ENCODE measurements around the gene TBX1.

DNA sequence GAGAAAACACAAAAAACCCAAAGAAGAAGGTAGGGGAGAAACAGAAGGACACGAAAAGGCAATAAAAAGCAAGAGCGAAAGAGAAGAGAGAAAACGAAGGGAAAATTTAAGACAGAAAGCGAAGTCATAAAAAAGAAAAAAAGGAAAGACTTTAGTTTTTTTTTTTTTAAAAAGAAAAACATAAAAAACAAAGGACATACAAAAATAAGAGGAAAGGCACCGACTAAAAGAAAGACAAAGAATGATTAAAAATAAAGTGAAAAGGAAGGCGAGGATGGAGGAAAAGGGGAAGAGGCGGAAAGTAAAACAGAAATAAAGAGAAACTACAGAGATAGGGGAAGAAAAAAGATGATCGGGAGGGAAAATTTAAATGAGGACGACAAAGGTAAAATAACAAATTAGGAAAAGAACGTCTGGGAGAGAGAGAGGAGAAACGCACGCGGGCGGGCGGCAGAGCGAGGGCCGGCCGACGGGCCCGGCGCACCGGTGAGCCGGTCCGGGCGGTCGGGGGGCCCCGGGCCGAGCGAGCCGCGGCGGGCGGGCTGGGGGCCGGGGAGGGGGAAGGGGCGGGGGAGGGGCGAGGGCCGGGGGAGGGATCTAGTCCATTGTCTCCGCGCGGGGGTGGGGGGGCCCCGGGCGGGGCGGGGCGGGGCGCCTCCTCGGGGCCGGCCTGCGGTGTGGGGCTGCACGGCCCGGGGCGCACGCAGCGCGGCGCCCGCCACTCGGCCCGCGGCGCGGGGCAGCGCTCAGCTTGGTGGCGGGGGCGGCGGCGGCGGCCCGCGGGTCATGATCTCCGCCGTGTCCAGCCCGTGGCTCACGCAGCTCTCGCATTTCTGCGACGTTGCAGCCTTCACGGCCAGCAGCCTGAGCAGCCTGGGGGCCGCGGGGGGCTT lies at the start of gene TBX1:
- TF ChIP-seq POLR2AphosphoS5 (IDR thresholded peaks at IDR 0.05) = no peak
- TF ChIP-seq, protein P1, sequence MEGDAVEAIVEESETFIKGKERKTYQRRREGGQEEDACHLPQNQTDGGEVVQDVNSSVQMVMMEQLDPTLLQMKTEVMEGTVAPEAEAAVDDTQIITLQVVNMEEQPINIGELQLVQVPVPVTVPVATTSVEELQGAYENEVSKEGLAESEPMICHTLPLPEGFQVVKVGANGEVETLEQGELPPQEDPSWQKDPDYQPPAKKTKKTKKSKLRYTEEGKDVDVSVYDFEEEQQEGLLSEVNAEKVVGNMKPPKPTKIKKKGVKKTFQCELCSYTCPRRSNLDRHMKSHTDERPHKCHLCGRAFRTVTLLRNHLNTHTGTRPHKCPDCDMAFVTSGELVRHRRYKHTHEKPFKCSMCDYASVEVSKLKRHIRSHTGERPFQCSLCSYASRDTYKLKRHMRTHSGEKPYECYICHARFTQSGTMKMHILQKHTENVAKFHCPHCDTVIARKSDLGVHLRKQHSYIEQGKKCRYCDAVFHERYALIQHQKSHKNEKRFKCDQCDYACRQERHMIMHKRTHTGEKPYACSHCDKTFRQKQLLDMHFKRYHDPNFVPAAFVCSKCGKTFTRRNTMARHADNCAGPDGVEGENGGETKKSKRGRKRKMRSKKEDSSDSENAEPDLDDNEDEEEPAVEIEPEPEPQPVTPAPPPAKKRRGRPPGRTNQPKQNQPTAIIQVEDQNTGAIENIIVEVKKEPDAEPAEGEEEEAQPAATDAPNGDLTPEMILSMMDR (IDR thresholded peaks at IDR 0.05; ENCODE audit: poor library complexity, severe bottlenecking) = no peak
- TF ChIP-seq TAF1 (IDR thresholded peaks at IDR 0.05; ENCODE audit: low read depth) = no peak
- peak; percentile 4 for TF ChIP-seq EZH2 (IDR thresholded peaks at IDR 0.05; ENCODE audit: borderline replicate concordance, insufficient read depth, low read length, poor library complexity, severe bottlenecking)
- TF ChIP-seq MXI1 (conservative IDR thresholded peaks at IDR 0.05; ENCODE audit: poor library complexity, severe bottlenecking) = no peak
- no peak for TF ChIP-seq RAD21 (conservative IDR thresholded peaks at IDR 0.05)
- TF ChIP-seq, protein P2, sequence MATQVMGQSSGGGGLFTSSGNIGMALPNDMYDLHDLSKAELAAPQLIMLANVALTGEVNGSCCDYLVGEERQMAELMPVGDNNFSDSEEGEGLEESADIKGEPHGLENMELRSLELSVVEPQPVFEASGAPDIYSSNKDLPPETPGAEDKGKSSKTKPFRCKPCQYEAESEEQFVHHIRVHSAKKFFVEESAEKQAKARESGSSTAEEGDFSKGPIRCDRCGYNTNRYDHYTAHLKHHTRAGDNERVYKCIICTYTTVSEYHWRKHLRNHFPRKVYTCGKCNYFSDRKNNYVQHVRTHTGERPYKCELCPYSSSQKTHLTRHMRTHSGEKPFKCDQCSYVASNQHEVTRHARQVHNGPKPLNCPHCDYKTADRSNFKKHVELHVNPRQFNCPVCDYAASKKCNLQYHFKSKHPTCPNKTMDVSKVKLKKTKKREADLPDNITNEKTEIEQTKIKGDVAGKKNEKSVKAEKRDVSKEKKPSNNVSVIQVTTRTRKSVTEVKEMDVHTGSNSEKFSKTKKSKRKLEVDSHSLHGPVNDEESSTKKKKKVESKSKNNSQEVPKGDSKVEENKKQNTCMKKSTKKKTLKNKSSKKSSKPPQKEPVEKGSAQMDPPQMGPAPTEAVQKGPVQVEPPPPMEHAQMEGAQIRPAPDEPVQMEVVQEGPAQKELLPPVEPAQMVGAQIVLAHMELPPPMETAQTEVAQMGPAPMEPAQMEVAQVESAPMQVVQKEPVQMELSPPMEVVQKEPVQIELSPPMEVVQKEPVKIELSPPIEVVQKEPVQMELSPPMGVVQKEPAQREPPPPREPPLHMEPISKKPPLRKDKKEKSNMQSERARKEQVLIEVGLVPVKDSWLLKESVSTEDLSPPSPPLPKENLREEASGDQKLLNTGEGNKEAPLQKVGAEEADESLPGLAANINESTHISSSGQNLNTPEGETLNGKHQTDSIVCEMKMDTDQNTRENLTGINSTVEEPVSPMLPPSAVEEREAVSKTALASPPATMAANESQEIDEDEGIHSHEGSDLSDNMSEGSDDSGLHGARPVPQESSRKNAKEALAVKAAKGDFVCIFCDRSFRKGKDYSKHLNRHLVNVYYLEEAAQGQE (IDR thresholded peaks at IDR 0.05; ENCODE audit: borderline replicate concordance) = no peak

All from neural cell (in vitro differentiated cells).